GM18508 (cell line): ENCODE data around the gene RANGRF.

ENCODE experiments used
- ATAC-seq: cut with Tn5 transposase; IDR thresholded peaks from one replicate; pipeline ENCODE4 v1.9.1; 2021; ENCODE audit warnings: moderate number of reproducible peaks; ENCODE audit not compliant: insufficient read depth, unreplicated experiment

The RANGRF gene

DNA sequence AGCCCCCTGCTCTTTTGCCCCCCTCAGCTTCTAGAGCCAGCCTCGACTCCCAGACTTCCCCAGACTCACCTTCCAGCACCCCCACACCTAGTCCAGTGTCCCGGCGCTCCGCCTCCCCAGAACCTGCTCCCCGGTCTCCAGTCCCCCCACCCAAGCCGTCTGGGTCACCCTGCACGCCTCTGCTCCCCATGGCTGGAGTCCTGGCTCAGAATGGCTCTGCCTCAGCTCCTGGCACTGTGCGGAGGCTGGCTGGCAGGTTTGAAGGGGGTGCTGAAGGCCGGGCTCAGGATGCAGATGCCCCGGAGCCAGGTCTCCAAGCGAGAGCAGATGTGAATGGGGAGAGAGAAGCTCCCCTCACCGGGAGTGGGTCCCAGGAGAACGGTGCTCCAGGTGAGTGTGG lies 23.8 kb downstream of the RANGRF start:
- ATAC-seq, result no peak

GRCh38 chr17:8312726-8313600 lies 24.5 kb downstream of the RANGRF start:
- no peak for ATAC-seq

- no peak for ATAC-seq
Measured at GRCh38 chr17:8314797-8315763, 26.6 kb downstream of the RANGRF start.

GRCh38 chr17:8315764-8316217 lies 27.3 kb downstream of the RANGRF start:
- no peak for ATAC-seq

- ATAC-seq, result no peak
Measured at GRCh38 chr17:8318010-8318935, 29.8 kb downstream of the RANGRF start.

DNA sequence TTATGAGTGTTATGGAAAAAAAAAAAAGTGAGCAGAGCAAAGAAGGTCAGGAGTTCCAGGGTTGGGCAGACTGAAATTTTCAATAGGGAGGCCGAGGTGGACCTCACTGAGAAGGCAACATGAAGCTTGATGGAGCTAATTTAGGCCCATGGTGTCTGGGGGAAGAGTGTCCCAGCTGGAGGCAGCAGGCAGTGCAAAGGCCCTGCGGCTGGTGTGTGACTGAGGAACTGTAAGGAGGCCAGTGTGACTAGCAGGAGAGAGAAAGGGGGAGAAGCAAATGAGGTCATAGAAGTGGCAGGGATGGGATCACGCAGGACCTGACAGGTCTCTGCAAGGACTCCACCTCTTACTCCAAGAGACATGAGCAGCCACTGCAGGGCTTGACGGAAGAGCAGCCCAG lies 31.8 kb downstream of the RANGRF start:
- no peak for ATAC-seq

DNA sequence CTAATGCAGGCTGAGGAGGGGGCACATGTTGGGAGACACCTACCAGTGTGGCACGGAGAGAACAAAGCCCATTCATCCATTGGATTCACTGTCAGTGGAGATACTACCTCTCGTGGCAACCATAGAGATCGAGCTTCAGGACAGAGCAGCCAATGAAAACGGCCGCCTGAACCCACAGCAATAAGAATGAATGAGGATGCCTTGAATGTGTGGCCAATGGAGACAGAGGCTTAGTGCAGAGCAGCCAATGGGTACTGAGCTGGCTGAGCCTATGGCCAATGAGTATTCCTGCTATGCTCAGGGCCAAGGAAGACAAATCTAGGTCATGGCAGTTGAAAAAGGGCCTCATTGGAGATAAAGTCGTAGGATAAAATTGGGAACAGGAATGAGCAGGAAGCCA lies 32.5 kb downstream of the RANGRF start:
- no peak for ATAC-seq

- ATAC-seq, result no peak
Measured at GRCh38 chr17:8322061-8322460, 33.6 kb downstream of the RANGRF start.

DNA sequence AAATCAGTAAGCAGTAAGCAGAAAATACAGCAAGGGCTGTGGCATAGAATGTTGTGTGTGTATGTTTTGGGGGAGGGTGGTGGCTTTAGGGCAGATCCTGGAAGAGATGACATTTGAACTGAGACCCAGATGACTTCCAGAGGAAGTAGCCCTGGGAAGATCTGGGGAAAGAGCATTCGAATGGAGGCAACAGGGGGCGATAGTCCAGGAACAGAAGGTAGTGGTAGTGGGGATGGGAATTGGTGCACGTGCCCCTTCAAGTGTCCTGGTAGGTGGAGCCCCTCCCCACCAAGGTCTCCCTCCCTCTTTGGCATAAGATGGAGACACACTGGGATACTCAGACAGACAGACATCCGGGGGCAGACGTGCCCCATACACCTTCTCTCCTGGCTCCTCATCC lies 35.7 kb downstream of the RANGRF start:
- ATAC-seq, result no peak

DNA sequence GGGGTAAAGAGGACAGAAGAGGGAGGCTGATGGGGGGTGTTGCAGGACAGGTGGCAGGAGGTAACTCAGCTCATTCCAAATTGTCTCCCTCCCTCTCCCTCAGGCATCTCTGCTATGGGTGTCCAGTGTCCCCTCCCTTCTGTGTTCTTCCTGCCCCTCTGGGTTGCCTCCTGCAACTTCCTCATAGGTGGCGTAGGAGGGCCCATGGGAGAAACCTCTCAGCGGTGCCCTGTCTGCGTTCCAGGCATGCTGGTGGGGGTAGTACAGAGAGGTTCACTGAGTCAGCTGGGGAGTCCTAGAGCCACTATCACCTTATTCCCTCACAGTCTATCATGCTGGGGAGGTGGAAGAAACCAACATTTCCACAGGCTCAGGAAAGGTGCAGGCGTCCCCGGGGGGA lies 36.5 kb downstream of the RANGRF start:
- ATAC-seq, result no peak

DNA sequence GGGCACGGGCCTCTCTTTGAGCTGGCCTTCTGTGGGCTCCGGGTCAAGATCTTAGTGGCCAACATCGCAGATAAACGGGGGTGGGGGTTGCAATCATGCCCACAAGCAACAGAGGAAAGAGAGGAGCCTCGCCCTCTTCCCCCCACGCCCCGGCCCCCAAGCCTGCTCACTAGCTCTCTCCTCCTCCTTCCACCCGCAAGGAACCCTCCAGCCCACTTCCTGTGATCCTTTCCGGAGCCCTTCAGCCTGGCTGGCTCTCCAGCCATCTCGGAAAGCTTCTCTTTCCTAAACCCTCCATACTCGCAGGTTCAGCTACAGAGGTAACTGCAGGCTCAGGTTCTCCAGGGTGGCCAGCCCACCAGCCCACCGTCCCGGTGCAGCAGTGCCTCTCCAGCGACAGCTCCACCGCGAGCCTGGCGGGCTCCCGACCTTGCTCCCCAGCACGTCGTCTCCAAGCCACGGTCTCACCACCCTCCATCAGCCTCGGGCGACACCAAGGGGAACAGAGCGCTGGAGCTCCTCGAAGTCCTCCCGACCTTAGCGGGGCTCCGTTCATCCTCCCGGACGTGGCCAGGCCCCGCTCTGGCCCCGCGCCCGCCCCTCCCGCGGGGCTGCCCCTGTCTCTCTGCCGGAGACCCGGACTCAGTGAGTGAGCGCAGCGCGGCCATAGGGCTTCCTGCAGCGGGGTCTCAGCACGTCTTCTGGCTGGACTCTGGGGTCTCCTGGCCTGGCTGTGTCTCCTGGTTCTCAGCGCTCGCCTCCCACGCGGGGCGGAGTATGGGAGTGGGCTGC lies 38.2 kb downstream of the RANGRF start:
- no peak for ATAC-seq

- ATAC-seq, result no peak
Measured at GRCh38 chr17:8327303-8327649, 38.8 kb downstream of the RANGRF start.

- no peak for ATAC-seq
Measured at GRCh38 chr17:8332128-8332527, 43.7 kb downstream of the RANGRF start.

DNA sequence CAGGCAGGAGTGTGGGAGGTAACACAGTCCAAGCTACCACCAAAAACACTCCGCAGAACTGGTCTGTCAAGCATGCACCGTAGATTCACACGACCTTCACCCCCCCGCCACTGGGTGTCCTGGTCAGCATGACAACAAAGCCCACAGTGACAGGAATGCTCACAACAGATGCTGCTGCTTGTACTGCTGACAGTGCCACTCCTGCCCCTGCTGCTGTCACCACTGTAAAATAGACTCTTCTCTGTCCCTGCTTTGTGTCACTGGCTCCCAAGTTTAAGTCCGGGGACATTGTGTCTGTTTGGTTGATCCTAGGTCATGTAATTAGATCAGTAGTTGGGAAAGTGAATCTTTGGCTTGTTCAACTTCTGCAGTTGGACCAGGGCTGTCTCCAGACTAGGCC lies 44.2 kb downstream of the RANGRF start:
- ATAC-seq, result no peak

DNA sequence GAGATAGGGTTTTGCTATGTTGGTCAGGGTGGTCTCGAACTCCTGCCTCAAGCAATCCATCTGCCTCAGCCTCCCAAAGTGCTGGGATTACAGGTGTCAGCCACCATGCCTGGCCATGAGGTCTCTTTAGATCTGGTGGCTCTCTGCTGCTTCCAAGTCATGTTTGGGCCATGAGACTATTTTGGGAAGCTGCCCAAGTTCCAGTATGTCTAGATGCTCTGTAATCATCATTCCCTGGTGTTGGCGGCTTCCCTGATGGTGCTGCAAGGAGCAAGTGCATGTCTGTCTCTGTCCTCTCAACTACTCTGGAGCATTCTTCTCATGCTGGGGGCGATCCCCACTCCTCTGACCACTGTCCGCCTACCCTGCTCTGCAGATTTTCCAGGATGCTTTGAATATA lies 44.8 kb downstream of the RANGRF start:
- ATAC-seq, result no peak

GRCh38 chr17:8337802-8338752 lies 49.6 kb downstream of the RANGRF start:
- ATAC-seq, result no peak

GRCh38 chr17:8338753-8339140 lies 50.3 kb downstream of the RANGRF start:
- ATAC-seq, result no peak

DNA sequence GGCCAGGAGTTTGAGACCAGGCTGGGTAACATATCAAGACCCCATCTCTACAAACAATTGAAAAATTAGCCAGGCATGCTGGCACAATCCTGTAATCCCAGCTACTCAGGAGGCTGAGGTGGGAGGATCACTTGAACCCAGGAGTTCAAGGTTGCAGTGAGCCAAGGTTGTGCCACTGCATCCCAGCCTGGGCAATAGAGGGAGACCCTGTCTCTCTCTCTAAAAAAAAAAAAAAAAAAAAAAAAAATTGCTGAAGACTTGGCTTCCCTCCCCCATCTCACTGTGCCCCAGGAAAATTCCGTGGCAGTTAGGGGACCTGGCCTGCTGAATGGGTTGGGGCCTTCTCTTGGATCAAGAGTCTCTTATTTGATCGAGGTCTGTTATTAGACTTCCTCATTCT lies 51.1 kb downstream of the RANGRF start, which contains the start of gene ODF4:
Gene ODF4, plus strand, starts transcription at position 301 of the 400 bp plus-strand sequence. CDS start 212 bp downstream, outside the sequence.
- no peak for ATAC-seq
